ENCODE measurements around the gene RABAC1. TPM values are rescaled to one million over a fixed set of nuclear protein-coding genes. Genes with fewer than 3 reads are reported as not detected.

Gene RABAC1
- total RNA-seq, 2 experiments from 2014 or later = 171 to 191 TPM

GRCh38 chr19:41909706-41910105 is 49.4 kb downstream of the RABAC1 start:
- no peak overlapping the region for H3K27ac ChIP-seq (ENCODE audit: low read depth, low read length, poor library complexity, severe bottlenecking)
- H3K9me2 ChIP-seq (ENCODE audit: insufficient read depth, low read length) = no peaks in the 10 kb centered on the region
- DNase-seq (ENCODE audit: low spot score) = no peak
- no peaks in the 10 kb centered on the region for H4K20me1 ChIP-seq (ENCODE audit: insufficient read depth, low read length)
- intact Hi-C loops (cut with micrococcal nuclease; ENCODE audit: unreplicated experiment) = no loop called here
- no peak overlapping the region for H3K4me3 ChIP-seq (ENCODE audit: low read depth, low read length, poor library complexity, severe bottlenecking)
- ChIA-PET POLR2A (no interaction called here), CTCF (ENCODE audit: unreplicated experiment) (no interaction called here)
- no peak overlapping the region for H3K4me2 ChIP-seq (ENCODE audit: low read length)
- TF ChIP-seq CTCF (conservative IDR thresholded peaks at IDR 0.05; ENCODE audit: low read length) = no peak
- TF ChIP-seq EZH2phosphoT487 (IDR thresholded peaks at IDR 0.05; ENCODE audit: borderline replicate concordance, low read depth, low read length) = no peak
- peaks cover 13% of the 10 kb centered on the region for H3K4me1 ChIP-seq (ENCODE audit: insufficient read depth, low read length, poor library complexity, severe bottlenecking)
- H3K9me3 ChIP-seq (ENCODE audit: low read length) = no peaks in the 10 kb centered on the region
- H3K79me2 ChIP-seq (ENCODE audit: insufficient read depth, low read depth, low read length) = no peaks in the 10 kb centered on the region
- peaks cover 28% of the 10 kb centered on the region for H3K36me3 ChIP-seq (ENCODE audit: insufficient read depth, low read length)
- no TSS peak for BruUV-seq (replicated peaks)
- no peak overlapping the region for H2AFZ ChIP-seq (ENCODE audit: low read length)

- intact Hi-C loops (cut with micrococcal nuclease; ENCODE audit: unreplicated experiment) = no loop called here
- Histone ChIP-seq H3K9me2 (ENCODE audit: insufficient read depth, low read length) (no peaks in the 10 kb centered on the region), H2AFZ (ENCODE audit: low read length) (no peak overlapping the region), H3K9me3 (ENCODE audit: low read length) (no peaks in the 10 kb centered on the region), H3K79me2 (ENCODE audit: insufficient read depth, low read depth, low read length) (no peaks in the 10 kb centered on the region), H3K4me1 (ENCODE audit: insufficient read depth, low read length, poor library complexity, severe bottlenecking) (peaks cover 13% of the 10 kb centered on the region), H3K4me2 (ENCODE audit: low read length) (no peak overlapping the region), H3K4me3 (ENCODE audit: low read depth, low read length, poor library complexity, severe bottlenecking) (no peak overlapping the region), H4K20me1 (ENCODE audit: insufficient read depth, low read length) (no peaks in the 10 kb centered on the region), H3K27ac (ENCODE audit: low read depth, low read length, poor library complexity, severe bottlenecking) (no peak overlapping the region), H3K36me3 (ENCODE audit: insufficient read depth, low read length) (peaks cover 36% of the 10 kb centered on the region)
- CTCF ChIA-PET (ENCODE audit: unreplicated experiment) = no interaction called here
- POLR2A ChIA-PET = no interaction called here
- BruUV-seq (replicated peaks) = no TSS peak
- no peak for DNase-seq (ENCODE audit: low spot score)
- TF ChIP-seq CTCF (conservative IDR thresholded peaks at IDR 0.05; ENCODE audit: low read length) = no peak
- no peak for TF ChIP-seq EZH2phosphoT487 (IDR thresholded peaks at IDR 0.05; ENCODE audit: borderline replicate concordance, low read depth, low read length)
Observed at GRCh38 chr19:41908724-41909464, 50.2 kb downstream of the RABAC1 start.

- Histone ChIP-seq H3K36me3 (ENCODE audit: insufficient read depth, low read length) (peaks cover 44% of the 10 kb centered on the region), H3K4me3 (ENCODE audit: low read depth, low read length, poor library complexity, severe bottlenecking) (no peak overlapping the region), H2AFZ (ENCODE audit: low read length) (no peak overlapping the region), H3K4me2 (ENCODE audit: low read length) (no peak overlapping the region), H3K27ac (ENCODE audit: low read depth, low read length, poor library complexity, severe bottlenecking) (no peak overlapping the region), H3K9me2 (ENCODE audit: insufficient read depth, low read length) (no peaks in the 10 kb centered on the region), H4K20me1 (ENCODE audit: insufficient read depth, low read length) (no peaks in the 10 kb centered on the region), H3K4me1 (ENCODE audit: insufficient read depth, low read length, poor library complexity, severe bottlenecking) (peaks cover 13% of the 10 kb centered on the region), H3K79me2 (ENCODE audit: insufficient read depth, low read depth, low read length) (no peaks in the 10 kb centered on the region), H3K9me3 (ENCODE audit: low read length) (no peaks in the 10 kb centered on the region)
- TF ChIP-seq EZH2phosphoT487 (IDR thresholded peaks at IDR 0.05; ENCODE audit: borderline replicate concordance, low read depth, low read length) = no peak
- TF ChIP-seq CTCF (conservative IDR thresholded peaks at IDR 0.05; ENCODE audit: low read length) = no peak
- POLR2A ChIA-PET = no interaction called here
- intact Hi-C loops (cut with micrococcal nuclease; ENCODE audit: unreplicated experiment) = no loop called here
- no peak for DNase-seq (ENCODE audit: low spot score)
- CTCF ChIA-PET (ENCODE audit: unreplicated experiment) = no interaction called here
- no TSS peak for BruUV-seq (replicated peaks)
Observed at GRCh38 chr19:41907994-41908615, 51.0 kb downstream of the RABAC1 start.

Data from OCI-LY7 (cell line).